CD4-positive, alpha-beta T cell treated with Interleukin-4 for 1 hour (primary cell): ENCODE data around the gene ADAMTS20.

Experiments
- DNase-seq, 2 donors: peaks; one replicate each; pipeline ENCODE4 v3.0.0-alpha.2; 2020 to 2022

ADAMTS20 gene

DNA sequence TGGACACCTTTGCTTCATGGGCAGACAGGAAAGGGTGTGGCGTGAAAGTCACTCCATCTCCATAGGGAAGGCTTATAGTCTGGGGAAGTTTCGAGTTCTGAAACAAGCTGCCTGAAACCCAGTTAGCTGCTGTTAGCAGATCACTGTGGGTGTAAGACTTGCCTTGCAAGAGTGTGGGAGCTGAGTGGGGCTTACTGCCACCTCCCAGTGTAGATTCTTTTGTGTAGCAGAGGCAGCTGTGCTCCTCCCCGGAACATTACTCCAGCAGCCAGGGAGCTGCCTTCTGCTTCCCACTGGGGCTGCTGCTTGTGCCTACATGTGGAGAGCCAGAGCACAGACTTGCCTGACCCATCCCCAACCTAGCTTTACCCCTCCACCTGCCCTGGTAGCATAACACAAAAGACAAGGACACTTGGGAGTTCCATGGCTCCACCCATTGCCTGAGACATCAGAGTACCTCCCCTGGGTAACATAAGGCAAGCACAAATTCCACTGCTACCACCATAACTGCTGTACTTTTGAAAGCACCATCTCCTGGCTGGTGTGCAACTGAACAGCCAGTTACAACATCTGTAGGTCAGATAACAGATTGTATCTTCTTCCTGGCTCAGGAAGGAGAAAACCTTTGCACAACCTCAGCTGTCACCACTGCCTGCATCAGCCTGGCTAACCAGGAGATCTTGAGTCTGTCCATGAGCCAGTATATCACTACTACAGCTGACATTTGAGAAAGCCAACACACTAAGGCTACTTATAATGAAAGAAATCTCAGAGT is 69.5 kb downstream of the ADAMTS20 start:
- no peak for DNase-seq

DNA sequence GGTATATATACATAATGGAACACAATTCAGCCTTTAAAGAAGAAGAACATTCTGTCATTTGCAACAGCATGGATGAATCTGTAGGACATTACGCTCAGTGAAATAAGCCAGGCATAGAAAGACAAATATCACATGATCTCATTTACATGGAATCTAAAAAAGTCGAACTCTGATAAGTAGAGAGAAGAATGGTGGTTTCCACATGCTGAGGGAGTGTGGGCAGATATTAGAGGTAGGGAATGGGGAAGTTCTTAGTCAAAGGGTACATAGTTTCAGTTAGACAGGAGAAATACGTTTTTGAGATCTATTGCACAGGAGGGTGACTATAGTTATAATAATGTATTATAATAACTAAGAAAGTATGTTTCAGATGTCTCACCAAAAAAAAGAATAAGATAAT is 71.4 kb downstream of the ADAMTS20 start:
- DNase-seq: no peak

GRCh38 chr12:43462741-43463140 is 89.3 kb downstream of the ADAMTS20 start:
- no peak for DNase-seq

DNA sequence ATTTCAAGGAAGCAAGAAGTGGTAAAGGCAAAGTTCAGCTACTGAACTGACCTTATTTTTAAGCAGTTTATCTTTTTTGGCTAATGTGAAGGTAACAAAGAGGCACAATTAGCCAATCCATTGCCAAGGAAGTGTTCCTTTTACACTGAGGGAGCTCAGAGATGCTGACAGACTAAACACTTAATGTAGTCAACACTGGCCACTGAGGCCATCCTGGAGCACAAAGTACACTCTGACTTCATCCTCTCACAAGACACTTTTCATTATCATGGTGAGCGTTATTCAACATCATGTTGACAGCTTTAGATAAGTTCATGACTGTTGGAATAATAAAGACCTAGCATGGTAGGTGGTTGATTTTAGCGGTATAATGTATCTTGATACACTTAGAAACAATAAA is 89.9 kb downstream of the ADAMTS20 start:
- no peak for DNase-seq

GRCh38 chr12:43459285-43459684 is 92.7 kb downstream of the ADAMTS20 start:
- DNase-seq: no peak

- no peak for DNase-seq
These were observed 98.2 kb downstream of the ADAMTS20 start for GRCh38 chr12:43453761-43454160.

DNA sequence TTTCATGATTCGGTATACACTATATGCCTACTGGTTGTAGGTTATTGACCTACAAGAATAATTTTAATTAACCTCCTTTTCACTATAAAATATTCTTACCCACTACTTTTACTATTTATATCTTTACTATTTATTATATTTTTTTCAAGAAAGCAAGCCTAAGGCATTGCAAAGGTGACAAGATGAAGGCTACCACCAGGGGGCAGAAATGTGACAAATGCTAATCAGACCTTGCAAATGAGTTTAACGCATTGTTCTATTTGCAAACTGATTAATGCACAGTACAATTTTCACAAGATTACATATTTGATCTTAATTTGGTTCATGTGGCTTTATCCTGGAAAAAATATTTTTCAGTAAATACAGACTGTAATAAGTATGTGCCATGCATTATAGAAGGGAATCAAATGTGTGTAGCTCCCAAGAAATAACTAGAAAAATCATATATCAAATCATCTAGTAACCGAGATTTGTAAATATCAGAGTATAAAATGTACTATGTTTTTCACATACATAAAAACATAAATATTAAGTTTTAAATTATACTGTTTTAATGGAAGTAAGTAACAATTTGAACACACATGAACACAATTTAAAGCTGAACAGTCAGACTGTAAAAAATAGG is 107.0 kb downstream of the ADAMTS20 start:
- peak; percentile 14 to 41 for DNase-seq

GRCh38 chr12:43436597-43436996 is 115.4 kb downstream of the ADAMTS20 start:
- no peak for DNase-seq

DNA sequence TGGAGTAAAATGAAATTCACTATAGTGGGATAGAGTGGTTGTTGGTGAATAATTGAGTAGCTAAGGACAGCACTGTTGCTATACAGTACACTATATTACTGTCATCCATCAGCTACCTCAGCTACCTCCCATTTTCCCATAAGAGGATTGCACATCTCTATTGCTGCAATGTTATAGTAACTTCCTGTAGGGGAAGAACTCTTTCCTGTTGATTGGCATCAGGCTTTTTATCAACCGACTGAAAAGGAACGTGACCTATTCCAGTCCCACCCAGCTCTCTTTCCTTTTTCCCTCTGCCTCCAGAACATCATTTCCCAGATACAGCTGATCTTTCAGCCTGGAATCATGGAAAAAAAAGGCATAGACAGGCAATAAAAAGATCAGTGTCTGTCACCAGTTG is 117.4 kb downstream of the ADAMTS20 start:
- DNase-seq: no peak

- no peak for DNase-seq
These were observed 123.9 kb downstream of the ADAMTS20 start for GRCh38 chr12:43428088-43428600.

GRCh38 chr12:43425361-43425760 is 126.6 kb downstream of the ADAMTS20 start:
- no peak for DNase-seq

- no peak for DNase-seq
These were observed 135.0 kb downstream of the ADAMTS20 start for GRCh38 chr12:43416981-43417380.

DNA sequence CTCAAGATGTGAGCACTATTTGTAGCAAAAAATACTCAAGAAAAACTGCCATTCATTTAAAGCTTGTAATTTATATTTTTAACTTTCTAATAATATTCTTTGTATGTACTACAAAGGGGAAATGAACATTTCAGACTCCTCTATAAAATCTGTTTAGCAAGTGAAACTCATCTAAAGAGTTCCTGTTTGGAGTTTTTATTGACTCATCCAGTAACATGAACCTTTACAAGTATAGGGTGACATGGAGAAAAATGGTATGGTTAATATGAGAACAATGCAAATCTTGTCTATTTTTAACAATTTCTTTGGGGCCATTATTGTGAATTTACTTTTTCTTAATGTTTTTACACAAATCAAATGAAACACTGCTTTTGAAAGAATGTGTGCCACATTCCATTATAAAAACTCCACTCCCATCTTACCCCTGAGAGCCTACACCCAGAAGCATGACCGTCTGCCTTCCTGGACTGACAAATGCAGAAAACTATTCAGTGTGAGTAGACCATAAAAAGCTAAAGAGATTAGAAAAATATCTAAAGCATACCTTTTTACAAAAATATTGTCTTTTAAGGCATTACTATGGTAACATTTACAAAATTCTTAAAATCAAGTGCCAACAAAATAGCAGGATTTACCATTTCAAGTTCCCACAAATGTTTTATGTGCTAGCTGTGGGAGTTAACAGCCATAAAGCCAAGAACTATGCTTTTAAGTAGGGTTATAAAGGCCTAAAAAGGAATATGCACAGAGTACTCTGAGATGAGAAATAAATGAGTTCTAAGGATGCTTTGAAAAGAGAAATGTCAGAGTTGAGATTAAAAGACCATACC is 144.0 kb downstream of the ADAMTS20 start:
- DNase-seq: no peak

GRCh38 chr12:43406801-43407200 is 145.2 kb downstream of the ADAMTS20 start:
- DNase-seq: no peak

DNA sequence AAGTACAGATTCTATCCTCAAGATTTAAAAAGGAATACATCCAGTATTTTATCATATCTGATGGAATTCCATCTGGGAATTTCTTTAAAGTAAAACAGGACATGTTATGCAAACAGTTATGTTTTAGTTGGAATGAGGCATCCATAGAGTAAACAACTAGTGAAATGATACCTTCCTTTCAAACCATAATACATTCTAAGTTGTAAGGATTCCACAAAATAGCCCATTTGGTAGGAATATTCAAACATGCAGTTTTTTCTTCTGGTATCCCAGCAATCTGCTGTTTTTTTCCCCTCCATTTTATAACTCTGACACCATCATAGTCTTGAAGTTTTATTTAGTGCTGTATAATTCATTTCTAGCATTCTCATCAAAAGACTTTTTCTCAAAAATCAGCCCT is 149.6 kb downstream of the ADAMTS20 start:
- DNase-seq: no peak

GRCh38 chr12:43401096-43401495 is 150.9 kb downstream of the ADAMTS20 start:
- DNase-seq: no peak

GRCh38 chr12:43396671-43397070 is 155.3 kb downstream of the ADAMTS20 start:
- DNase-seq: no peak

GRCh38 chr12:43392116-43392515 is 159.9 kb downstream of the ADAMTS20 start:
- no peak for DNase-seq

GRCh38 chr12:43381879-43382278 is 170.1 kb downstream of the ADAMTS20 start:
- no peak for DNase-seq

DNA sequence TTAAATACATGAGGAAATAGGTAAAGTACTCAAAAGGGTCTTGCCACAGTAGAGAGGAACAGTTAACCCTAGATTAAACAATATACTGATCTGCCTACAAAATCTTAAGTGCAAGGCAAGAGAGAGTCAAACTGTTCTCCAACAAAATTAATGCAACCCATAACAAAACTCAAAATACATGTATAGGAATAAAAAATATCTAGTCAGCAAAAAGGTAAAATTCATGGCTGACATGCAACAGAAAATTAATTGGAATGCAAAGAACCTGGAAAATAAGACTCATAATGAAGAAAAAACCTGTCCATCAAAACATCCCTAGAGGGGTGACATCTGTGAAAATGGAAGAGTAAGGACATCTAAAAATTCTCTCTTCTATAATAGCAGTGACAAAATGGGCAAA is 173.6 kb downstream of the ADAMTS20 start:
- DNase-seq: no peak

DNA sequence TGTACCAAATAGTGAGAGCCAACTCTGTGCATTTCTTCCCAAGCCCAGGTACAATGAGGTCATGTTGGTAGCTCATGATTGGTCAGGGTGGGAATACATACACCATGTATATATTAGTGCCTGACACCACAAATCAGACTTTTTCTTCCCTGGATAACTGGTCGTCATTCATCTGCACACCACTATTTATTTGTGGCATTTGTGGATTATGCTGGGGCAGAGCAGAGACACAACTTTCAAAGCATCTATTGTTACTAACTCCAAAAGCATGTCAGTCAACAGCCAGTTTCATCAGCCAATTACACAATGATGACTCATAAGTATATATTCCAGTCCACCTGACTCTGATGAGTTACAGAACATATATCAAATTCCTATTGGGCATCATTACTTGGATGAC is 181.7 kb downstream of the ADAMTS20 start:
- DNase-seq: no peak

GRCh38 chr12:43362910-43363694 is 188.9 kb downstream of the ADAMTS20 start:
- DNase-seq: no peak
